Bronchial epithelial cell (primary cell): ENCODE results near the gene TUFT1. TPM values are rescaled to one million over a fixed set of nuclear protein-coding genes. Genes with fewer than 3 reads are reported as not detected.

ENCODE experiments used
- DNase-seq: peaks from one replicate; pipeline ENCODE4 v3.0.0-alpha.2; 2010; ENCODE audit warnings: low read depth
- FAIRE-seq: peaks from 2 replicates; lab custom pipeline; 2011; peaks lifted over from hg19 to GRCh38; lab: Jason Lieb, UNC
- H3K27me3 ChIP-seq: 2 replicates; pipeline ENCODE4 v1.5.1; 2011; ENCODE audit warnings: low read length; ENCODE audit not compliant: control insufficient read depth, insufficient read depth
- H3K36me3 ChIP-seq: 2 replicates; pipeline ENCODE4 v1.5.1; 2011; ENCODE audit warnings: low read length; ENCODE audit not compliant: control insufficient read depth, insufficient read depth
- H3K4me3 ChIP-seq: 2 replicates; pipeline ENCODE4 v1.5.1; 2011; ENCODE audit warnings: mild to moderate bottlenecking, low read depth, low read length, control low read depth
- total RNA-seq: library from RNA; depleted of rRNA; stranded (reverse); fragments of >200 nt; gene quantifications from 2 replicates; pipeline ENCODE4 v1.2.1, GENCODE V29; 2014
- TF ChIP-seq, protein P1 (sequence below): IDR thresholded peaks from 2 replicates; pipeline ENCODE4 v1.5.1; 2011; ENCODE audit warnings: mild to moderate bottlenecking, moderate library complexity, low read length, control low read depth, inconsistent platforms; ENCODE audit not compliant: insufficient read depth, severe bottlenecking

The TUFT1 gene
- total RNA-seq, 1 donor from 2014 or later, result 25.0 TPM

DNA sequence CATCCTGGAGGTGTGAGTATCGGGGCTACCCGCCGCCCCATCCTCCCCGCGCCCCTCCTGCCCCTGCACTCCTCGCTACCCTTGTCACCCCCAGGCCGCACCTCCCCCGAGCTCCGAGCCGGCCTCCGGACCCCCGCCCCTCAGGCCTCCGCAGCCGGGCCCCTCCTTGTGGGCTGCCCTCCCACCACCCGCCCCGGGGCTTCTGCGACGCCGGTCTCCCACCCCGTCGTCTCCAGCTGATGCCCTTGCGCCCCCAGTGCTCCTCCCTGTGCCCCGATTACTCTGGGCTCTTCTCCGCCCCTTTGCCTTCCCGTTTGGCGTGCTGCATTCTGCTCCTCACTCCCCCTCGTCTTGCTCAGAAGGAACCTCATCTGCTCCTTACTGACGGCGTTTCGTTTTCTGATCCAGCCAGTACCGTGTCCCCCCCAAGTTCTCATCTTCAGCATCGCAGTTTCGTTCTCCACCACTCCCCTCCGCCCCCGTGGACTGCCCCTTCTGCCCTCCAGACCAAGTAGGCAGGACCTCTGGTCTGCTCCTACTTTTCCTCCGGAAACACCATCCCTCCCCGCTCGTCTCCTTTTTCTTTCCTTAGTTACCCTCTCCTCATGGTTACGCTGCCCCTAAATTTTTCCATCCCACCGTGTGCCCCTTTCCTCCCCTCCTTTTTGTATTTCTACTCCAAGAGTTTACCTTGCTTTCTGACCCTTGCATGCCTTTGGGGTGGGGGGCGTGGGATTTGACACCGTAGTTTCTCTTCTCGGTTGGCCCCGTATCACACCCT is 72.6 kb downstream of the TUFT1 start:
- Histone ChIP-seq H3K4me3 (peak overlapping the region; percentile 96), H3K36me3 (no peaks in the 10 kb centered on the region), H3K27me3 (no peaks in the 10 kb centered on the region)
- TF ChIP-seq, protein P1, sequence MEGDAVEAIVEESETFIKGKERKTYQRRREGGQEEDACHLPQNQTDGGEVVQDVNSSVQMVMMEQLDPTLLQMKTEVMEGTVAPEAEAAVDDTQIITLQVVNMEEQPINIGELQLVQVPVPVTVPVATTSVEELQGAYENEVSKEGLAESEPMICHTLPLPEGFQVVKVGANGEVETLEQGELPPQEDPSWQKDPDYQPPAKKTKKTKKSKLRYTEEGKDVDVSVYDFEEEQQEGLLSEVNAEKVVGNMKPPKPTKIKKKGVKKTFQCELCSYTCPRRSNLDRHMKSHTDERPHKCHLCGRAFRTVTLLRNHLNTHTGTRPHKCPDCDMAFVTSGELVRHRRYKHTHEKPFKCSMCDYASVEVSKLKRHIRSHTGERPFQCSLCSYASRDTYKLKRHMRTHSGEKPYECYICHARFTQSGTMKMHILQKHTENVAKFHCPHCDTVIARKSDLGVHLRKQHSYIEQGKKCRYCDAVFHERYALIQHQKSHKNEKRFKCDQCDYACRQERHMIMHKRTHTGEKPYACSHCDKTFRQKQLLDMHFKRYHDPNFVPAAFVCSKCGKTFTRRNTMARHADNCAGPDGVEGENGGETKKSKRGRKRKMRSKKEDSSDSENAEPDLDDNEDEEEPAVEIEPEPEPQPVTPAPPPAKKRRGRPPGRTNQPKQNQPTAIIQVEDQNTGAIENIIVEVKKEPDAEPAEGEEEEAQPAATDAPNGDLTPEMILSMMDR, result no peak
- FAIRE-seq (no peak), DNase-seq (no peak)

DNA sequence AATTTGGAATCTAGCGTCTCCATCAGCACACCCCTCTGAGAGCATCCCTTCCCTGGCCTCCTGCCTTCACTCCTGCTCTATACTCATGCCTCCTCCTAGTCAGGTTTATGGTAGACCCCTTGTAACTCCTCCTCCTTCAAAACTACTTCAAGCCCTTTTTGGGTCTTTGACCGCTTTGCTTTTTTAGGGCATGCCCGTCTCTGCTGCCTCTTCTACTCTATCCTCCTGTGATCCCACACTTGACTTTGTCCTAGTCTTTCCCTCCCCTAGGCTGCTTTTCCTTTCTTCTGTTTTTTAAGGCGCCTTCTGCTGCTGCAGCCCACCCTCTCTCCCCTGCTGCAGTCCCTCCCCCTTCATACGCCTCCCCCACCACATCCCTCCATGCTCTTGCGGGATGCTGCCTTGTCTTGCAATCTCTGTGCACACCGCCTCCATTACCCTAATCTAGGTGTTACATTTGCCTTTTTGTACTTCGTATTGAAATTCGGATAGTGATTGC is 73.2 kb downstream of the TUFT1 start:
- Histone ChIP-seq H3K27me3 (no peaks in the 10 kb centered on the region), H3K36me3 (no peaks in the 10 kb centered on the region), H3K4me3 (peak overlapping the region; percentile 96)
- FAIRE-seq, result no peak
- TF ChIP-seq, protein P1, result no peak
- no peak for DNase-seq

DNA sequence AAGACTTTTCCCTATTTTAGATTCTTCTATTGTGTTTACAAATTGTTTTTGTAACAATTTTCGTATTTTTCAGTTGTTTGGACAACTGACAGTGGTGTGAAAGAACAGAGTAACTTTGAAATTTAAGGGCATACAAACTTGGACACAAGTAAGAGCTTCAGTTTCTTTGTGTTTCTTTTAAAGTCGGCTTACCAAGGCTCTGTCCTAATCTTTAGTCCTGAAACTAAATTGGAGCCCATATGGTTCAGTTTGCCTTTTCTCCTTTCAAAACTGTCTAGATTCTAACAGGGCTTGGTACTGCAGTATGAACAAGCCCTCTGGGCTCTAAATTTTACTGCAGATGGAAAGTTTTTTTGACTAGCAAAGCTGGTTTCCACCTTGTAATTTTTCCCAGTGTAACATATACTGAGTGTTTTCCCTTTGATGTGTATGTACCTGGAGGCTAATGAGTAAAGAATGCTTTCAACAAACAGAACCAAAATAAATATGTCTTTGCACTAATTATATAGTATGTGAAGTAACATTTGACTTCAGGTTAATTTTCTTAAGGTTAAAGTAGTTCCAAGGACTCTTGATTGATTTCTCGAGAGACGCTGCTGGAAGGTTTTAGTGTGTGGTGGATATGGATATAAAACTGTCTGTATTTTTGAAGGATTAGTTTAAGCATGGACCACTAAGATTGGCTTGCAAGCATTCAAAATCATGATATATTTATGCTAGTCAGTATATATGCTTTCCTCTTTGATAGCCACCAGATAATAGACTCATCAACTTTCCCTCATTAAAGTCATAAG is 75.8 kb downstream of the TUFT1 start:
- no peaks in the 10 kb centered on the region for H3K27me3 ChIP-seq
- FAIRE-seq (no peak), DNase-seq (peak; percentile 37)
- H3K36me3 ChIP-seq, result no peaks in the 10 kb centered on the region
- TF ChIP-seq, protein P1, result no peak
- no peak overlapping the region for H3K4me3 ChIP-seq

DNA sequence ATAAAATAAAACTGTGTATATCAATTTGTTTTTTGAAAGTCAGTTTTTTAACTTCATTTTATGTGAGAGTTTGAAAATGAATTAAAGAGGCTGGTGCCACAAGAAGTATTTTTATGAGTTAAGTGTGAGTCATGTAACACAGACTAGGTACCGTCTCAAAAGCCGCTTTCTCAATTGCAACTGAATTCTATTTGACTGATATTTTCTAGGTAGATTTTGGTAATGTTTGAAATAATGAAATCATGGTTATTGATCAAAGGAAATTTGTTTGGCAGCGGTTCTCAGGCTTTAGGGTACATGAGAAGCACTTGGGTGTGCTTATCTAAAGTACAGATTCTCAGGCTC is 76.4 kb downstream of the TUFT1 start:
- H3K4me3 ChIP-seq, result no peak overlapping the region
- no peaks in the 10 kb centered on the region for H3K27me3 ChIP-seq
- DNase-seq, result peak; percentile 74
- TF ChIP-seq, protein P1, result no peak
- H3K36me3 ChIP-seq, result no peaks in the 10 kb centered on the region
- FAIRE-seq, result no peak

DNA sequence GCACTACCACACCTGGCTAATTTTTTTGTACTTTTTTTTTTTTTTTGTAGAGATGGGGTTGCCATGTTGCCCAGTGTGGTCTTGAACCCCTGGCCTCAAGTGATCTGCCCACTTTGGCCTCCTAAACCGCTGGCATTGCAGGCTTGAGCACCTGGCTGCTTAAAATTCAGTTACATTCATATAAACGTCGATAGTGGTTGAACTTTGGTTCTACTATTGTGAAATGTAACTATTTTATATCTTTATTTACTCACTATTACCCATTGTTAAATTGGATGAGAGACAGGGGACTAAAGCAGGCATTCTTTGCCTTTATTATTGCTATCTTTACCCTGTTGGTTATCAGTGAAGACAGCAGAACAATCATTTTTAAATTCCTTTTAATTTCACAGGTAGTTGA is 77.9 kb downstream of the TUFT1 start:
- FAIRE-seq, result no peak
- TF ChIP-seq, protein P1, result no peak
- Histone ChIP-seq H3K27me3 (no peaks in the 10 kb centered on the region), H3K4me3 (no peak overlapping the region), H3K36me3 (no peaks in the 10 kb centered on the region)
- DNase-seq, result no peak
